Stimulated activated CD4-positive, alpha-beta T cell treated with anti-CD3 and anti-CD28 coated beads, Interleukin-1b, Interleukin-23, amount 100 ng/mL, for 24 hours (primary cell): ENCODE results near the gene PGA4.
"Not testable (repeated sequence)": the region's sequence is repeated elsewhere in the genome, so short reads cannot be mapped to it uniquely, and the experiment has no call there.

Experiments
- DNase-seq, 4 experiments: peaks; one replicate each; pipeline ENCODE4 v3.0.0-alpha.2; 2020; ENCODE audit warnings: low read depth in 4 of 4, low spot score in 1 of 4

PGA4 gene

DNA sequence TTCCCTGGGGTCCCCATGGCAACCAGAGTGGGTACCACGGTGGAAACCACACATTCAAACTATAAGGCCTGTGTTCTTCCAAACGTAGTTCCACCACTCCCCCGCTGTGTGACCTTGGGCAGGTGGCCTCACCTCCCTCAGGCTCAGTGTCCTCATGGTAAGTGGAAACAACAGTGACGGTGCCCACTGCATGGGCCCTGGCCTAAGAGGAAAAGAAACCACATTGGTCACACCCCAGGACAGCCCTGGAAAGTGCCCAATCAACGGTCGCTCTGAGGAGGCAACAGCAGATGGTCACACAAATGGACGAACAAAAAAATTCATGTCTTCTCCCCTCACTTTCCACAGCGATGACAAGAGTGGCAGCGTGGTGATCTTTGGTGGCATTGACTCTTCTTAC is 25.9 kb downstream of the PGA4 start:
- not testable (repeated sequence) for DNase-seq

DNA sequence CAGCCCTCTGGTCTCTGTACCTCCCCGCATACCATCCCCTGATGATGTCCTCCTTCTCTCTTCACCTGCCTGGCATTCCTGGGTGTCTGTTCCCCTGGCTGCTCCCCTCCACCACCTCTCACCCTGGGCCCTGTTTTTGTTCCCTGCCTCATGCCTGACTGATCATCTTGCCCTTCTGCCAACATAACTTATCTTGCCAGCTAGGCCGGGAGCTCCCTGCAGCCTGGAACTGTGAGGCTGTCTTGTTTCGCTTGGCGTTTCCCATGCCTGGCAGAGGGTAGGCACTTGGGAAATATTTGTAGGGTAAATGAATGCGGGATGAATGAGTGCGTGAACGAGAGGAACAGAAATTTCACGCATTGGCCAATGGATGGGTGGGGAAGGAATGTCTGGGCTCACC is 27.1 kb downstream of the PGA4 start:
- DNase-seq, result not testable (repeated sequence)

DNA sequence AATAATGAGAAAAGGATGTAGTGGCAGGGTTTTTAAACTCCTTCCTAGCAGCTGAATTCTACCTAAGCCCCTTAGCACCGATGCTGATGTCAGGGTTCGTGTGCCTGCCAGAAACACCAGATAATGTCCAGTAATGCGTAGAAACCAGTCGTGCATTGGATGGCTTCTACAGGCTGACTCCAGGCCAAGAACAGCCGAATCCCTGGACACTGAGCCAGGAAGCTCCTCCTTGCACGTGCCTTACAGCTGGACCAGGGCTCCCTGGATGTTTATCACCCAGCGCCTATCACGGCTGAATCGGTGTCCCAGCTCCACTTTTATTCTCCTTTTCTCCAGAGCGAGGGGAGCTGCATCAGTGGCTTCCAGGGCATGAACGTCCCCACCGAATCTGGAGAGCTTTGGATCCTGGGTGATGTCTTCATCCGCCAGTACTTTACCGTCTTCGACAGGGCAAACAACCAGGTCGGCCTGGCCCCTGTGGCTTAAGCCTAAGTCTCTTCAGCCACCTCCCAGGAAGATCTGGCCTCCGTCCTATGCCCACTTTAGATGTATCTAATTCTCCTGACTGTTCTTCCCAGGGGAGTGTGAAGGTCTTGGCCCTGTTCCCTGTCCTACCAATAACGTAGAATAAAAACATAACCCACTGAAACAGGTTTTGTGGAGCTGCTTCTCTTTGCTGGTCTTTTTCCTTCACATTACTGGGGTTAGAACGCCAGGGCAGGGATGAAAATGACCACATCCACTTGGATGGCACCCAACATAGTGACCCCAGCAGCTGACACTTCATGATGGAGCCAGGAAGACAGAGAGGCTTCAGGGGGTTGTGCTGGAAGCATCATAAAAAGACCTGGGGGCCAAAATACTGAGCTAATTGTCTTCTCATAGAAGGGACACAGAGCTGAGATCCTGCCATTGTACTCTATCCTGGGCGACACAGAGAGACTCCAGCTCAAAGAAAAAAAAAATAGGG is 28.9 kb downstream of the PGA4 start:
- DNase-seq, result not testable (repeated sequence)

DNA sequence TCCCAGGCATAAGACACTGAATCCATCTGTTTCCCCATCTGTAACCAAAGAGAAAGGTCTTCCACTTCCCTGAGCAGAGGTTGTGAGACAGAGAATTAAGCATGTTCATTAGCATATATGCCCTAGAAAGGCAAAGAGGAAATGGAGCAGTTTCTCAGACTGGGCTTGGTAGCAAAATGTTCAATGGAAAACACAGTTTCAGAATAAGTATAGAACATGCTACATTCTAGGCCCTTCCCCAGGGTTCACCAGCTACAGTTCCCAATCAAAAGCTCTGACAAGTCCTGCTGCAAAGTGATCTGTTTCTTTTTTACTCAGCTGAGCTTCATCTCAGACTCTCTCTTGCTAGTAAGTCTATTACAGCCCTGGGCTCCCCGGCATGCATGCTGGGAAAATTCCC is 30.2 kb downstream of the PGA4 start:
- DNase-seq, result not testable (repeated sequence)

DNA sequence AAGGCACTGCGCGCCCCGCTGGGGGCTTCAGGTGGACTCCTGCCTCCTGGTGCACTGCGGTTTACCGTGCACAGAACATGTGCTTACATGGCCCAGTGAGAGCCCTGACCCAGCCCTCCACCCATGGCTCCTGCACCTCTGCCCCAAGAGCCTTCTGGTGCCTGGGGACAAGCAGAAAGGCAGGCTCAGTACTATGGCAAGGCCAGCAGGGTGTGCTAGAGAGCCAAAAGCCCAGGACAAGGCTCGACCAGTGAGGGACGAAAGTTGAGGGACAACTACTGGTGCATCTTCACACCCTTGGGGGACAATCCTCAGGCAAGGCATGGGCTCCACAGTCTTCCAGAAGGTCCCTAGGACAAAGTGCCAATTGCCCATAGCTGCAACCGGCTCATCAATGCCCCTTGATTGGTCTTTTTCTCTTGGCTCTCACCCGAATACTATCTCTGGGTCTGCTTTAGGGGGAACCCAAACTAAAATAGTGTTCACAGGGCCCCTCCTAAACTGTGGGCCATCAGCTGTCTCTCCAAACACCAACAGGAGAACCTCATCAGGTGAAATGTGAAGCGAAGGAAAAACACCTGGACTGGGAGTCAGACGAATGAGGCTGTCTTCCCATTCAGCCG is 32.4 kb downstream of the PGA4 start:
- peak; percentile 25 to 49 (median 40) for DNase-seq

DNA sequence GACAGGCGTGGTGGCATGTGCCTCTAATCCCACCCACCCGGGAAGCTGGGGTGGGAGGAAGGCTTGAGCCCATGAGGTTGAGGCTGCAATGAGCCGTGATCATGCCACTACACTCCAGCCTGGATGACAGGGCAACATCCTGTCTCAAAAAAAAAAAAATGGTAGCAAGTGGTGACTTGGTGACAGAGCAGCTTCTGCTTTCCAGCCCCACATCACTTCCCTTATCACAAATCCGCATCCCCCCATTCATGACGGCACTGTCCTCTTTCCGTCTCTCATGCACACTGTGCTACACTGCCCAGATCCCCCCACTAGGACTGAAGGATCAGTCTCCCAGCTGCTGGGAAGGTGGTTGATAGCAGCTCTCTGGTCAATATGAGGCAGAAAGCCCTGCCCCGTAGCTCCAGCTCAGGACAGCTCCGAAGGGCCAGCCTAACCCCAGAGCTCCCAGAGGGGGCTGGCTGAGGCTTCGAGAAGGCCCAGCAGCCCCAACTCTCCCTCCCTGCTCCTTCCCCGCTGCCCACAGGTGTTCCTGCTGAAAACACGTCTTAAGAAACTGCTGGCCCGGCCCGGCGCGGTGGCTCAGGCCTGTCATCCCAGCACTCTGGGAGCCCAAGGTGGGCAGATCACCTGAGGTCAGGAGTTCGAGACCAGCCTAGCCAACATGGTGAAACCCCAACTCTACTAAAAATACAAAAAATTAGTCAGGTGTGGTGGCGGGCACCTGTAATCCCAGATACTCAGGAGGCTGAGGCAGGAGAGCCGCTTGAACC is 34.7 kb downstream of the PGA4 start:
- DNase-seq, result no peak

DNA sequence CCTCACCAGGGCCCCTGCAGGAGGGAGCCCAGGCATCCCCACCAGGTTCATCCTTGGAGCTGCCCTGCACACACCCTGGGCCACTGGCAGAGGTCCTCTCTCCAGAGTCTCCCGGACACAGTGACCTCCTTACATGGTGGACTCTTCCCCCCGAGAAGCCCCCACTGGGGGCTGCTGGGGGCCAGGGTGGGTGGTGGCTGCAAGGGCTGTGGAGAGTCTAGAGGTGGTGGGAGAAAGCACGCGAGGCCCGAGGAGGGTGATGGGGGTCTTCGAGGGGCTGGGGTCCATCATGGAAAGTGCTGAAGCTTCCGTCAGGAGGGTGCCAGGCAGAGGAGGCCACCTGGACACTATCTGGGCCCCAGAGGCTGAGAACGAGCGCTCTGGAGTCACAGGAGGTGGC is 36.4 kb downstream of the PGA4 start:
- DNase-seq, result no peak

DNA sequence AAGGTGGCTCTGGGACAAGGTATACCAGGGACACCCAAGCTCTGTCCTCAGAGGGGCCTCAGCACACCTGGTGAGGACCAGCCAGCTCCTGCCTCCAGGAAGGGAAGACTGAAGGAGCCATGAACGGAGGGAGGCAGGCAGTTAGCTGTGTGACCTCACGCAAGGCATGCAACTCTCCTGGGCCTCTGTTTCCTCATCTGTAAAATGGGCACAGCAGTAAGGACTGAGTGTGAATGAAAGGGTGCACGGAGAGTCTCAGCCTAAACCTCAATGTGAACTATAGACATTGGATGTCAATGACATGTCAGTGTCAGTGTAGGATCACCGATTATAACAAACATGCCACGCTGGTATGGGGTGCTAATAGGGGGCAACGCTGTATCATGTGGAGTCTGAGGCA is 37.2 kb downstream of the PGA4 start:
- no peak for DNase-seq

DNA sequence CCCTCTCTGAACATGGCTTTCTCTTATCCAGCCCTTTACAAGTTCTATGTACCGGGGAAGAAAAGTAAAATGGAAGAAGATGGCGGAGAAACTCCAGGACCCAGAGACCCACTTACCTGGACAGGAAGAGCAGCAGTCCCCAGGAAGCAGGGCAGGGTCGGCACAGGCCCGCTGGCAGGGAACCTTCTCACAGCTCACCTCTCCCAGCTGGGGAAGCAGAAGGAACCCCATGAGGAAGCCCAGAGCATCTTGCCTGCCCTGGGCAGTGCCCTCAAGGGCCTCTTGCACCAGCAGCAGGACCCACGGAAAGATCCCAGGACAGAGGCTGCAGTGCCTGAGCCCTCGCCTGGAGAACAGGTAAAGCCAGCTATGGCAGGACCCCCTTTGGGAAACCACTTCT is 42.2 kb downstream of the PGA4 start:
- no peak for DNase-seq

DNA sequence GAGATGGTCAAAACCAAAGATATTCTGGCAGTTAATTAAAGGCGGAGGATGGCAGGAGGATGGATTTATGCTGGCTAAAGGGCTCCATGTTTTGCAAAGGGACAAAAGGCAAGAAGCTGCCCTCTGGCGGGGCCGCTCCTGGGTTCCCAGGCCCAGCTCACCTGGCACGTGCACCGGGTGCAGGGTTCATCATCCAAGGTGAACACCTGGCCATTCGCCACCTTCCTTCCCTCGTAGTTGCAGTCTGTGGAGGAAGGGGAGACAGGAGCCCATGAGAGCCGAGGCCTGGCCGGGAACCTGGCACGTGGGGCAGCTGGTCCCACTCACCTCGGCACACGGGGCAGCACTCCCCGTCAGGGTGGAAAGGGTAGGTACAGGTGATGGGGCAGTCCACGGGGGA is 42.6 kb downstream of the PGA4 start:
- no peak for DNase-seq

DNA sequence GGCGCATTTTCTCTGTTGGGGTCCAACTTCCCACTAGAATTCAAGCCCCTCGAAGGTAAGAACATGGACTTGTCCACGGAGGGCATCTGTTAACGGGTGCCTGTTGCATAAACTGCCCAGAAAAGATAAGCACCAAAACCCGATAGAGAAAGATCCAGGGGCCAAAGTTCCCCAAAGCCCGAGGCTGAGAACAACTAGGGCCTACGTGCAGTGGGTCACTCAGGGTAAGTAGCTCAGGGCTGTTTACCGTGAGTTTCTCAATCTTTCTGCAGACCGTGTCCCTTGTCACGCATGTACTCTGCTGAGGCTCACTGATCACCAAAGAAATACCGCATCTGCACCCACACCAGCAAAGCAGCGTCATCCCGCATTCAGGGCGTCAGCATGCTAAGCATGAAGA is 43.2 kb downstream of the PGA4 start:
- no peak for DNase-seq

DNA sequence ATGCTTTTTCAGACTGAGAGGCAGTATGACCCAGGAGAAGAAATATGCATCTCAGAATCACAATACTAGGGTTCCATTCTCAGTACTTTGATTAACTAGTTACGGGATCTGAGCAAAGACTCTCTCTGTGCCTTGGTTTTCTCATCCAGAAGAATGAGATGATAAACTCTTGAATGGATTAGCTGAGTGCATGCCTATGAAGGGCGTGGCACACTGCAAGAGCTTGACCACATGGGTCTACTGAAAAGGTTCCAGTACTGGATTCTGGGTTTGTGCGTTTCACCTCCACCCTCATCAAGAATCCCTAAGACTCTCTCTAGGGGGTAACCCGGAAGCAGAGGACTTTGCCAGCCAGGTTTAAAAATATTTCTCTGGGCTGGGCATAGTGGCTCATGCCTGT is 44.5 kb downstream of the PGA4 start:
- DNase-seq, result no peak

DNA sequence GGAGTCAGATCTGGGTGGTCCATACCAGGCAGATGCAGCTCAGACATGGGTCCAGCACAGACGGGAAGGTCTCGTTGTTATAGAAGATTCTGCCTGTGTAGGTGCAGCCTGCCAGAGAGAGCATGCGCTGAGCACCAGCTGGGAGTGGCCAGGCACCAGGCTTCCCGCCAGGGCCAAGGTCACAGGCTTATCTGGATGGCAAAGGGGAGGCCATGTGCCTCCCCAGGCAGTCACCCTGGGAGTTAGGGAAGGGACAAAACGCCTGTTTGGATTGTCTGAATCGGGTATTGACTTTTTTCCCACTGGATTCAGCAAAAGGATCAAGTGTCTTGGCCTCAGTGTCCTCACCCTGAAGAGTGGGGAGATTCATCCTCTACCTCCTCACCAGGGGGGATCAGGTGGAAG is 45.3 kb downstream of the PGA4 start:
- no peak for DNase-seq

DNA sequence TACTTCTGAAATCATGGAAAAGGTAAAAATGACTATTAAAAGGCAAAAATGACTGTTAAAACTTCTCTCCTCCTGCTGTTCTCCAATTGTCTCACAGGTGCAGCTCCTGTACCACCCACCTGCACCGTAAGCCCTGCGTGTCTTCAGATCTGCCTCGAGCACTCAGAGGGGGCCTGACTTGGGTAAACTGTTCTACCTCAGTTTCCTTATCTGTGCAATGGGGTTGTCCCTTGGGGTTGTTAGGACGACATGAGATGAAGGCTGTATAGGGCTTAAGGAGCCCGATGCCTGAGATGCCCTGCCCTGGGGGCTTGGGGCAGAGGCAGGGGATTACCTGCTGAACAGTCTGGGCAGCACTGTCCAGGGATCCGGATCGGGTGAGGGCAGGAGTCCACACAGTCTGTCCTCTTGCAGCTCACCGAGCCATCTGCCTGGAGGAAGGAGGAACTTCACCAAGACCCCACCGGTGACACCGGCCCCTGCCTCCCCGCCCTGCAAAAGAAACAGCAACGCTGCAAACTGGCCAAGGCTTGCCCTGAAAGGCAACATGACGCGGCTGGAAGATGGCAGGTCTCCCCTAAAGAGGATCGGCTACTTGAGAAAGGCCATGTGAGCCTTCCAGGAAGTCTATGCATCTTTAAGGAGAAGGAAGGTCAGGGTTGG is 46.6 kb downstream of the PGA4 start:
- no peak for DNase-seq

DNA sequence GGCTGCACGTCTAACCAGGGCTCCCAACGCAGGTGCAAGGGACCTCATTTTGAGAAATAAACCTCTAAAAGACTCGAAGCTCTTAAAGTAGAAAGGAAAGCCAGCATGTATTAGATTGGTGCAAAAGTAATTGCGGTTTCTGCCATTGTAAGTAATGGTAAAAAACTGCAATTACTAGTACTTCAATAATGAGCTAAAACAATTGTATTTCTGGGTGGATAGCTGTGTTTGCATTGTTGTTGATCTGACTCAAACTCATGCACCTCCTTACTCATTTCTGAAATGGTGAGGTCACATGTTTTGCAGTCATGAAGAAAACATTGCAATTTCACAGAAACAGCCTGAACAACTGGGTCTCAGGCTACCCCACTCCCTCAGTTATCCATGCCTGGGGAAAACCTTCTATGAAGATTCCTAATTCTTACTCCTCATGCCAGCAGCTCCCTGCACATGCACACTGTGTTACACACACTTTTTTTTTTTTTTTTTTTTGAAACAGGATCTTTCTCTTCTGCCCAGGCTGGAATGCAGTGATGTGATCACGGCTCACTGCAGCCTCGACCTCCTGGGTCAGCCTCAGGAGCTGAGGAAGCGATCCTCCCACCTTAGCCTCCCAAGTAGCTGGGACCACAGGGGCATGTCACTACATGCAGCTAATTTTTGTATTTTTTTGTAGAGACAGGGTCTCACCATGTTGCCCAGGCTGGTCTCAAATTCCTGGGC is 48.4 kb downstream of the PGA4 start:
- DNase-seq, result no peak

DNA sequence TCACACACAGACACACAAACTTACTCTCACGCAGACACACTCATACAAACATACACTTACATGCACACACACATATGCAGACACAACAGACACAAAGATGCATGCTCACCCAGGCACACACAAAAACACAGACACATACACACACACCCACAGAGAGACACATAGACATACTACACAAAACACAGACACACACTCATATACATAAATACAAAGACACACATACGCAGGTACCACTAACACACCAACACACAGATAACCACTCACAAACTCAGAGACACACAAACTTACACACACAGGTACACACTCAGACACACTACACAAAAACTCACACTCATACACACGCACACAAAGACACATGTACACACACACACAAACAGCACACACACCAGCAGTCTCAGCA is 50.6 kb downstream of the PGA4 start:
- DNase-seq, result no peak

DNA sequence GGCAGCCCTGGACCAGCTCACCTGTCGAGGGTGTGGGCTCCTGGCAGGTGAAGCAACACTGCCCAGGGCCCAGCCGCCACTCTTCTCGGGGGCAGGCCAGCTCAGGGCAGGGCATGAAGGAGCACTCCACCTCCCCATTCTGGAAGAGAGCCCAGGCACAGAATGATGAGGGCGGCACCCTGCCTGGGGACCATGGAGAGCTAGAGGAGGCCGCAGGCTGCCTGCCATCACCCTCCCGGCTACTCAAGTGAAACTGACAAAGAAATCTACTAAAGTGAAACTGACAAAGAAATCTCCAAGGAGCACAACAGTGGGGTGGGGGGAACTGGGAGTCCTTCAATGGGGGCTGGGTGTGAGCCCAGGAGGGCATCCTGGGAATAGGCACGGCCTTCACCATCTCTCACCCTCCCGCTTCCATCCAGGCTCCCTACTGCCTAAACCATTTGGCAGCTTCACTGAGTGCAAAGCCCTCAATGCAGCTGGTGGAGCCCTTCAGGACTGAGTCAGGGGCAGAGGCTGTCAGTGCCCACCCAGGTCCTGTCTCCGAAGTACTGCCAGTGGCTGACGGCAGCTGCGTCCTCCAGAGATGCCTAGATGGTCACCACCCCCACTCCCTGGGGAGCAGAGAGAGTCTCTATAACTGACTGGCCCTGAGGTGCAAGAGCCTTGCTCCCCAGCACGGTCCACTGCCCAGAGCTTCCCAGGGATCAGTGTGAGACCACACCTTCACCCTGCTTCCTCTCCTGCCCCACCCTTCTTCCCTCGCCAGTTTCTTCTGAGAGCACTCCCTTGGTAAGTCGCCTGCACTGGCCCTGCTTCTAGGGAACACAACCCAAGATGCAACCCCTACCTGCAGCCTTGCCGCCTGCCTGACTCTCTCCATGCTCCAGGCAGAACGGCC is 51.3 kb downstream of the PGA4 start:
- no peak for DNase-seq

DNA sequence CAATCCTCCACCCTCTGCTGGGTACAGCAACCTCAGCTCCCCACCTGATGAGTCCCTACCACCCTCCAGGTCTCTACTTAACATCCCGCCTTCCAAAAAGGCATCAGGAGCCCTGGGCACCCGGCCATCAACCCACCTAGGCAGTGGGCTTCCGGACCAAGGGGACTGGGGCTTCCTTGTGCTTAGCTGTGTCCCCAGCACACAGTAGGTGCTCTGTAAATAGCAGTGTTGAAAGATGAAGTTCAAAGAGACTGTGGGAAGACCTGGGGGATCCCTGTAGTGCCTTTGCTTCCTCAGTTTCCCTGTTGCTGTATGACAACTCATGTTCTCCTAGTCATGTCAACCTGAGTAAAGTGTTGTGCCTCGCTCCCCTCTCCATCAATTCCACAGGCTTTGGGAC is 51.9 kb downstream of the PGA4 start:
- no peak for DNase-seq

DNA sequence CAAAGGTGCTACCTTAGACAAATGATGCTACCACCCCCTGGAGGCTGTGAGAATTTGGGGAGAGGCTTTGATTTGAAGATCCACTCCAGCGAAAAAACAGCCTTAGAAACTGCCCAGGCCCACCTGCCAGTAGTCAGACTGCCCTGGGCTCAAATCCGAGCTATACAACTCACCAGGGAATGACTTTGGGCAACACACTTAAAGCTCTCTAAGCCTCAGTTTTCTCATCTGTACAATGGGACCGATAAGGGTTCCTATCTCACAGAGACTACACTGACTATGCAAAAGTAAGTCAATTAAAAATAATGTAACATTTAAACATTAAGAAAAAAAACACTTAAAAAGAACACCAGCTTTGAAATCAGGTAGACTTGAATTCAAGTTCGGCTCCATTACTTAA is 53.0 kb downstream of the PGA4 start:
- DNase-seq, result no peak
